Measurements from ENCODE around the gene RNF168.
"Not testable (repeated sequence)": the region's sequence is repeated elsewhere in the genome, so short reads cannot be mapped to it uniquely, and the experiment has no call there.

RNF168 gene

DNA sequence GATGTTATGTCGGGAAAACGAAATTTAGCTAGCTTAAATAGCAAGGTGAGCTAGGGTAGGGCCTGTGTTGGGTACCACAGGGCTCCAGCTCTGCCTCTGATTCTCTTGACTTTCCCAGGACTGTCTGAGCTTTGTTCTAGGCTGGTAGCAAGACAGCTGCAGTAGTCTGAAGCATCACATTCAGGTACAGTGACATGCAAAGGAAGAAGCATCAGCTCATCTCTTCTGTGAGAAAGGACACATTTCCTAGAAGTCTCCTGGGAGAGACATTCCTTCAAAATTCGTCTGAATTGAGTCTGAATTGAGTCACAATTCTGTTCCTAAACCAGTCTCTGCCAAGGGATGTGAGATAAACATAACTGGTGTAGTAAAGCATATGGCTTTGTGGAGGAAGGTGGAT is 62.9 kb downstream of the RNF168 start:
- TF ChIP-seq, protein P1, sequence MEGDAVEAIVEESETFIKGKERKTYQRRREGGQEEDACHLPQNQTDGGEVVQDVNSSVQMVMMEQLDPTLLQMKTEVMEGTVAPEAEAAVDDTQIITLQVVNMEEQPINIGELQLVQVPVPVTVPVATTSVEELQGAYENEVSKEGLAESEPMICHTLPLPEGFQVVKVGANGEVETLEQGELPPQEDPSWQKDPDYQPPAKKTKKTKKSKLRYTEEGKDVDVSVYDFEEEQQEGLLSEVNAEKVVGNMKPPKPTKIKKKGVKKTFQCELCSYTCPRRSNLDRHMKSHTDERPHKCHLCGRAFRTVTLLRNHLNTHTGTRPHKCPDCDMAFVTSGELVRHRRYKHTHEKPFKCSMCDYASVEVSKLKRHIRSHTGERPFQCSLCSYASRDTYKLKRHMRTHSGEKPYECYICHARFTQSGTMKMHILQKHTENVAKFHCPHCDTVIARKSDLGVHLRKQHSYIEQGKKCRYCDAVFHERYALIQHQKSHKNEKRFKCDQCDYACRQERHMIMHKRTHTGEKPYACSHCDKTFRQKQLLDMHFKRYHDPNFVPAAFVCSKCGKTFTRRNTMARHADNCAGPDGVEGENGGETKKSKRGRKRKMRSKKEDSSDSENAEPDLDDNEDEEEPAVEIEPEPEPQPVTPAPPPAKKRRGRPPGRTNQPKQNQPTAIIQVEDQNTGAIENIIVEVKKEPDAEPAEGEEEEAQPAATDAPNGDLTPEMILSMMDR (IDR thresholded peaks at IDR 0.05; ENCODE audit: low read length, missing control alignments): no peak
- DNase-seq (ENCODE audit: low read depth): no peak
- H3K4me3 ChIP-seq (replicated peaks; ENCODE audit: low read depth, low read length): no peak overlapping the region

DNA sequence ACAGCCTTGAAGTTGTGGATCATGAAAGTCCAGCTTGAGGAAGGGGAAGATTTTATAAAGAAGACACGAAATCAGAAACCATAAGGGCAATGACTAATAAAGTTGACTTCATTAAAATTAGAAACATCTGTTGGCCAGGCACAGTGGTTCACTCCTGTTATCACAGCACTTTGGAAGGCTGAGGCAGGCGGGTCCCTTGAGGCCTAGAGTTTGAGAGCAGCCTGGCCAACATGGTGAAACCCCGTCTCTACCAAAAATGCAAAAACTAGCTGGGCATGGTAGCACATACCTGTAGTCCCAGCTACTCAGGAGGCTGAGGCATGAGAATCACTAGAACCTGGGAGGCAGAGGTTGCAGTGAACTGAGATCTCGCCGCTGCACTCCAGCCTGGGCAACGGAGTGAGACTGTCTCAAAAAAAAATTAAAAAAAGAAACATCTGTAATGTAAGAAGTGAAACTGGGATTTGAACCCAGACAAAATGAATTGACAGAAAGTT is 63.5 kb downstream of the RNF168 start:
- no peak overlapping the region for H3K4me3 ChIP-seq (replicated peaks; ENCODE audit: low read depth, low read length)
- TF ChIP-seq, protein P1 (IDR thresholded peaks at IDR 0.05; ENCODE audit: low read length, missing control alignments): no peak
- DNase-seq (ENCODE audit: low read depth): peak; percentile 34

DNA sequence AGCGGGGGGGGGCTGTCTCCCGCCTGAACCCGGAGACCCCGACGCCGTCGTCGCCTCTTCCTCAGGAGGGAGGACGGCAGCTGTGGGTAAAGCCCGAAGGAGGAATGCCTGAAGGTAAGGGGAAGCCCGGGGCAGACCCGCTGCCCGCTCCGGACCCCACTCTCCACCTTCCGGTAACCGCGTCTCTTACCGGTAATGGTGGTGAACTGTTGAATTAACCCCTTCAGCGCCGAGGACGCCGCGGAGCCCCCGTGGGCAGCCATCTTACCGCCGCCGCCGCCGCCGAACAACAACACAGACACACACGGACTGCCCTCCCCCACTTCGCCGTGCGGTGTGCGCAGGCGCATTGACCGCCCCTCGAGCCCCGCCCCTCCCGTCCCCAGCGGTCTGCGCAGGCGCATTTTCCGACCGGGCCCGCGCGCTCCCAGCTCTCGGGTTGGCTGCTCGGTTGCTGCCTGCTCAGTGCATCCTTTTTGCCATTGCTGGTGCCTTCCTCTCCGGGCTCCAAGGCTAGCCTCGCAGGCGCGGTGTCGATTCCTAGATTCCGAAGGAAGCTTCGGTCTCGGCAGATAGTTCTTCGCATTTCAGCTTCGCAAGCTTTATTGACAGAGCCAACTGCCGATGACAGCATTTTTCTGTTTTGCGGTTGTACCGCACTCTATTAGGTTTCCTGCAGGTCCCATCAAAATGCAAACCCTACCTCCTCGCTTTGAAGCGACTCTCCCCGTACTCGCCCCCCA is 71.3 kb downstream of the RNF168 start, which contains the start of gene UBXN7:
UBXN7 (minus strand) TSS at position 291 of the 743 bp plus-strand sequence; CDS start at position 263, 28 bp downstream.
- TF ChIP-seq, protein P1 (IDR thresholded peaks at IDR 0.05; ENCODE audit: low read length, missing control alignments): no peak
- peak; percentile 96 for DNase-seq (ENCODE audit: low read depth)
- H3K4me3 ChIP-seq (replicated peaks; ENCODE audit: low read depth, low read length): peak within 1 kb of the TSS; percentile 97

DNA sequence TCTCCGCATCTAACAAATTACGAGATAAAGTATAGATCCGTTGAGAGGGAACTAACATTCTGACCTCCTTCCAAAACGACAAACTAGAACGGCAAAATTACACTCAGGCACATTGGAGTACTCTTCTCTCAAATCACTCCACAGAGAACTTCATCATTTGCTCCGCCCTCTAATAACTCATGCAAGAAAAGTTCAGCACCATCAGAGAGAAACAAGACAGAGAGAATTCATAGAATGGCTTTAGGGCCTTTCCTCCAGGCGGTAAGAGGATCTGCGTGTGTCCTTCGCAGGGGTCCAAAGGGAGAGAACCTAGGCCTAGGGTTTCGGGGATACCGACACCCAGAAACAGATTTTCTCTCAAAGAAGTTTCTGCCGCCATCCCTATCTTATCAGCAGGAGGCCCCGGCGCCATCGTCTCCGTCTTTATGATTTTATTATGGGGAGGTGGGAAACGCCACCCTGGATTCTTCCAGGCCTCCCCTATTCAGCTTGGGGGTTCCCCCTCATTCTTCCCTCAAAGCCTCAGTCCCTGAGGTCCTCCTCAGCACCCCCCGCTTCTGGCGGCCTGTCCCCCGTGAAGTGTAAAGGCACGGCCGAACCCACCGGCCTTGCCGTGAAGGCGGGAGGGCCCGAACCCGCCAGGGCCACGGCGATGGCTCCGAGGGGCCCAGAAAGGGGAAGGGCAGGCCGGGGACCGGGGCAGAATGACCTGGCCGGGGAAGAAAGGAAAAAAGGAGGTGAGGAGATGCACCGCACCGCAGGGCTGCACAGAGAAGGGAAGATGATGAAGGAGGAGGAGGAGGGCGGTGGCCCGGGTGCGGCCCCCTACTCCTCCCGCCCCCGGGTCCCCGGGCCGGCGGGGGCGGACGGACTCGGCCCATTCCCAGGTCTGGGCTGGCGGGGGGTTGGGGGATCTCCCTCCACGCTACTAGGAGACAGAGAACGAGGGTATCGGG is 72.1 kb downstream of the RNF168 start:
- TF ChIP-seq, protein P1 (IDR thresholded peaks at IDR 0.05; ENCODE audit: low read length, missing control alignments): no peak
- H3K4me3 ChIP-seq (replicated peaks; ENCODE audit: low read depth, low read length): peak overlapping the region; percentile 97
- DNase-seq (ENCODE audit: low read depth): peak; percentile 63

DNA sequence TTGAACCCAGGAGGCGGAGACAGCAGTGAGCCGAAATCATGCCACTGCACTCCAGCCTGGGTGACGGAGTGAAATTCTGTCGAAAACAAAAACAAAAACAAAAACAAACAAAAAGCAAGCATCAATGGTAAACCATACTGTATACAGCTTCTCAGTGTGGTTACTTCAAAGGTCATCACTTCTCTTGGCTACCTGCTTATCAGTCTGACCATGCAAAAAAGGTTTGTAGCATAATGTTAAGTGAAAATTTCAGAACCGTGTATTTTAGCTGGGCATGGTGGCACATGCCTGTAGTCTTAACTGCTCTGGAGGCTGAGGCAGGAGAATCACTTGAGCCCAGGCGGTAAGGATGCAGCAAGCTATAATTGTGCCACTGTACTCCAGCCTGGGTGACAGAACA is 75.5 kb downstream of the RNF168 start:
- DNase-seq (ENCODE audit: low read depth): no peak
- TF ChIP-seq, protein P1 (IDR thresholded peaks at IDR 0.05; ENCODE audit: low read length, missing control alignments): no peak
- H3K4me3 ChIP-seq (replicated peaks; ENCODE audit: low read depth, low read length): no peak overlapping the region

DNA sequence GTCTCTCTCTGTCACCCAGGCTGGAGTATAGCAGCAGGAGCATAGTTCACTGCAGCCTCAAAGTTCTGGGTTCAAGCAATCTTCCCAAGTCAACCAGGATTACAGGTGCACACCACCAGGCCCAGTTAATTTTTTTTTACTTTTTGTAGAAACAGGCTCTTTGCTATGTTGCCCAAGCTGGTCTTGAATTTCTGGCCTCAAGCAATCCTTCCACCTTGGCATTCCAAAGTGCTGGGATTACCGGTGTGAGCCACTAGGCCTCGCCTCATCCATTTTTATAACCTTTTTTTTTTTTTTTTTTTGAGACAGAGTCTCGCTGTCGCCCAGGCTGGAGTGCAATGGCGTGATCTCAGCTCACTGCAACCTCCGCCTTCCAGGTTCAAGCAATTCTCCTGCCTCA is 79.1 kb downstream of the RNF168 start:
- DNase-seq (ENCODE audit: low read depth); H3K4me3 ChIP-seq (replicated peaks; ENCODE audit: low read depth, low read length): not testable (repeated sequence)

Data from fibroblast of pulmonary artery (primary cell).